Medulla oblongata (tissue), 1 donor: Measurements from ENCODE around the gene HAUS3.
A peak's percentile ranks its signal among the peaks of the same experiment; 100 is the strongest.
"Not testable (repeated sequence)": the region's sequence is repeated elsewhere in the genome, so short reads cannot be mapped to it uniquely, and the experiment has no call there.

Experiments
- DNase-seq: peaks from one replicate; pipeline ENCODE4 v3.0.0-alpha.2; 2015; ENCODE audit errors: extremely low spot score

The HAUS3 gene

GRCh38 chr4:2251795-2252529 lies 10.0 kb upstream of the HAUS3 start:
- no peak for DNase-seq

DNA sequence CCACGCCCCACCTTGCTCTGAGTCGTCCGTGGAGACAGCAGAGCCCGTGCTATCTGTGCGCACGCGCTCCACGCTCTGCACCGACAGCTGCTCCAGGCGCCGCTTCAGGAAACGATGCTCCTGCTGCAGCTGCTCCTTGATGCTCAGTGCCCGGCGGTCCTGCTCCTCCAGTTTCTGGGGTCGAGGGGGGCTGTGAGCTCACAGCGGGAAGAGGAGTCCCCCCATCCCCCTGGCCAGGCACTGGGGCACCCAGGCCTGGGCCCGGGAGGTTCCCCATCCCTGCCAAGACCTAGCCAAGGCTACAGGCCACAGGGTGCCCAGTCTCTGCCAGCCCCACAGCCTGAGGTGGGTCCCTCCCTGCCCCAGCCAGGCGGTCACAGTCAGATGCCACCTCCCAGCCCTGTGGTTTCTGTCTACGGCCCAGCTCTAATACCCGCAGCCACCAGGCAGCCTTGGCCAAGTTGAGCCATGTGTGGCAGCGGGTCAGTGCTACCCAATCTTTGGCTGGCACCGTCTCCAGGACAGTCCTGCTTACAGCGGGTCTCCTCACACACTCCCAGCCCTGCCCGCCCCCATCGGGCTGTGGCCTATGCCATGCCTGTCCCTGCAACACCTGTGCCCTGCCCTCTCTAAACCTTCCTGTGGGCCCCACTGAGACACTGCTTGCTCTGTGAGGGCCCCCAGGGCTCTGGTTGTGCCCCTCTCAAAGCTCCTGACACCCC lies 9.3 kb upstream of the HAUS3 start:
- DNase-seq, result no peak

DNA sequence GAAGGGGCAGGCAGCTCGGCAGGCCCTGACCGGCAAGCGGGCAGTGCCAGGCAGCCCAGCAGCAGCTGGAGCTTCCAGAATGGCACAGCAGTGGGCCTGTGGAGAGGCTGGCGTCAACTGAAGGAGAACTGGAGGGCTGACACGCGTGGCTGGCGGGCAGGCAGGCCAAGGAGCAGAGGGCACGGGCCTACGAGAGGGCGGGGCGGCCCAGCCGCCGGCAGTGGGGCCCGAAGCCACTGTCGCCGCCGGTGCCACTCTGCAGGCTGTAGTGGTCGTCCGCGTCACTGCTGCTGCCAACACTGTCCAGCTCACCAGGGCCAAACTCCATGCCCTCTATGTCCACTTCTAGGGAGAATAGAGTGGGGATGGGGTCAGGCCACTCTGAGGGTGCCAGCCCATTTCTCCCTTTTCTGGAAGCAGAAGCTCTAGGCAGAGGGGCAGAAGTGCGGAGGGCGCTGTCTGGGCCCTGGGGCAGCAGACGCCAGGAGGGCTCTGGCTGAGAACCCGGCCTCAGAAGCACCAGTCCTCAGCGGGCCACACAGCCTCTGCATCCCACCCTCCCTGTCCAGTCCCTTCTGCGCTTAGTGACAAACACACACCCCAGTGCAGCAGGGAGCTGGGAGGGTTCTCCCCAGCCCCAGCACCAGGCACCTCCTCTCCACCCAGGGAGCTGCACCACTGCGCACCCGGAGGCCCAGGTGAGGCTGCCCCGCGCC lies 8.6 kb upstream of the HAUS3 start:
- DNase-seq, result no peak

DNA sequence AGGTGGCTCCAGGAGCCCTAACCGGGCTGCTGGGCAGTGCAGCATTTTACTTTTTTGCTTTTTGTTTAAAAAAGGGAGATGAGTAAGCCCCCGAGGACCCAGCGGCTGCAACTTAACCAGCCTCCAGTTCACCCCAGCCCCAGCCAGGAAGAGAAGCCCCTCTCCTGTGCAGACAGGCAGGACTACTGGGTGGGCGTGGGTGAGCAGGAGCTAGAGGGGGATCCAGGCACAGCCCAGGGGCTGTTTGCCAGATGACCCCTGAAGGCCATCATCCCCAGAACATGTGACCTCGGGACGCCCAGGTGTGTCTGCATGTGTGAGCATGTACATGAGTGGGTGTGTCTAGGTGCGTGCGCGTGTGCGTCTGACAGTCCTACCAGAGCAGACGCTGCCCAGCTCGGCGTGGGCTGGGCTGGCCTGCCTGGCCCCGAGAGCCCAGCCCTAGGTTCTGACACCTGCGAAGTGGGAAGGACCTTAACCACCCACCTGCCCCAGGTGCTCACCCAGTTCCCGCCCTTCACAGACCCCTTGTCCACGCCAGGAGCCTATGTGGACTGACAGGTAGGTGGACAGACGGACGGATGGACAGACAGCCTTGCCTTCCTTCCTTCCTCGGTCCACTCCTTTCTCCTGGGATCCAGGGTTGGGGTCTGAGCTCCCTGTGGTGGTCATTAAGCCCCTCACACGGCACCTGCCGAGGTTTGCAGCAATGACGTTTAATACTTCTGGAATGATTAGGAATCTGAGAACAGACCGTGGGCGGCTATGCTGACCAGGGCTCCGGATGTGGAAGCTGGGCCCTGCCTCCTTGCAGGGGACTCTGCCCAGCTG lies 7.8 kb upstream of the HAUS3 start:
- no peak for DNase-seq

DNA sequence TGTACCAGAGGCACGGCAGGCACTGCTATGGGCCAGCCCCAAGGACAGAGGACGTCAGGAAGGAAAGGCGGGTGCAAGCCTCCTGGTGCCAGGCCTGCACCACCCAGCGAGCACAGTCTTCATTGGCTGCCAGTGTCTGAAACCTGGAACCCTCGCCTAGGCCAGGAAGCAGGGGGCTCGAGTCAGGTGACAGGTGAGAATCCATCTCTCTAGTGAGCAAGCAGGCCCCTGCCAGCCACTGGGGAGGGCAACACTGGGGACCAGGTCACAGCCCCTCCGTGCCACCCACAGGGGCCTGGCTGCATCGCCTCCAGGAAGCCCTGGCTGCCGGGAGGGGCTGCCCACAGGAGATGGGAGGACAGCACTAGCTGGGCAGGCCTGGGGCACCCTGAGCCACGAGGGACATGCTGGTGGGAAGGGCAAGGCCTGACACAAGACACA lies 6.9 kb upstream of the HAUS3 start:
- no peak for DNase-seq

DNA sequence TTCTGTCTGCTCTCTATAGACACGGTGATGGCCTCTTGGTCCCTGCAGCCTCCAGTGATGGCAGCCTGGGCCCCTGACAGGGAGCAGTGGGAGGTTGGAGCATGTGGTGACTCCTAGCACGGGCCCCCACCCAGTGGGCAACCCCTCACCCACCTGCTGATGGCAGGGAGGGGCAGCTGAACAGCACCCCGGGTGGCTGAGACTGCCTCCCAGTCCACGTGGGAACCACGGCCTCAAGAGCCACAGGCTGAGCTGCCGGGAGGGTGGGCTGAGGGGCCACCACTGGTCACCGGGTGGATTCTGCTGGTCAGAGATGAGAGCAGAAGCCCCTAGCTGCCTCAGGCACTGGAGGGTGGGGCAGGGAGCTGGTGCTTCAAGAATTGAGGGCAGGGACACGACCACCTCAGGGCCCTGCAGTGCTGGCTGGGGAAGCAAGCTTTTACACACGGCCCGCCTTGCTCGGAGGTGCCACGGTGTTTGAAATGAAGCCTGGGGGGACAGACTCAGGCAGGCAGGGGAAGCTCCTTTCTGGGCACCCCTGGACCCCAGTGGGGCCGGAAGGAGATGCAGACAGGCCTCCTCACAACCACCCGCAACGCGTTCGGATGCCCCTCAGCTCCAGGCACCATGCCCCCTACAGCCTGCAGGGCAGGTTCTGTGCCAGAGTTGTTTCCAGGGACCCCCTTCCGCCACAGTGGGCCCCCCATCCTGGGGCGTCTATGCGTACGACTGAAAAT lies 6.3 kb upstream of the HAUS3 start:
- no peak for DNase-seq

GRCh38 chr4:2247128-2248043 lies 5.5 kb upstream of the HAUS3 start:
- no peak for DNase-seq

DNA sequence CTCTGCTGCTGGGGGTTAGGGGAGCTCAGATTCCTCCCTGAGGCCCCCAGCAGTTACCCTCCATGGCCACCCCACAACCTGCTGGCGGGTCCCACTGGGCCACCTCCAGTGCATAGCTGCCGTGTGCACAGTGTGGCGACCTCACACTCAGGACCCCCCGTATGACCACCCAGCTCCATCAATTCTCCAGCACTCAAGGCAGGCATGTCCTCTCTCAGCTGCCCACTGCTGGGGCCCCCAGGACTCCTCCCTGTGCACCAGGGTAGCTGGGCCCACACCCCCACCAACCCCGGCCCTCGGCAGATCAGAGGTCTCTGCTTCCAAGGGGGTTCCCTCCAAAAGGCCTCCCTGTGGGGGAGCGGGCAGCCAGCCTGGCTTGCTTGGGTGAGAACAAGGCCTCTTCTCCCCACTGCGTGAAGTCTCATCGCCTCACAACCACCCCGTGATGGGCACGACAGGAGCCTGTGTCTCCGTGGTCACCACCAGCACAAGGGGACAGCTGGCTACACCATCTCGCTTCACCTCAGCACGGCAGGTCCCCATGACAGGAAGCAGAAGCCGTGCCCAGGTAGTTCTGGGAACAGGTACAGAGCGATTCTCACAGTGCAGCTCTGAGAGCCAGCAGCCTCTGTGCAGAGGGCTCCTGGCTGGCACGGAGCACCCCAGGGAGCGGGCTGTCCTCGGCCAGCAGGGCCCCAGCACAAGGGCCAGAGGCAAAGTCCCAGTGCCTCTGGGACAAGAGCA lies 4.6 kb upstream of the HAUS3 start:
- DNase-seq, result no peak

- DNase-seq, result no peak
Observed at GRCh38 chr4:2245787-2246275, 3.9 kb upstream of the HAUS3 start.

DNA sequence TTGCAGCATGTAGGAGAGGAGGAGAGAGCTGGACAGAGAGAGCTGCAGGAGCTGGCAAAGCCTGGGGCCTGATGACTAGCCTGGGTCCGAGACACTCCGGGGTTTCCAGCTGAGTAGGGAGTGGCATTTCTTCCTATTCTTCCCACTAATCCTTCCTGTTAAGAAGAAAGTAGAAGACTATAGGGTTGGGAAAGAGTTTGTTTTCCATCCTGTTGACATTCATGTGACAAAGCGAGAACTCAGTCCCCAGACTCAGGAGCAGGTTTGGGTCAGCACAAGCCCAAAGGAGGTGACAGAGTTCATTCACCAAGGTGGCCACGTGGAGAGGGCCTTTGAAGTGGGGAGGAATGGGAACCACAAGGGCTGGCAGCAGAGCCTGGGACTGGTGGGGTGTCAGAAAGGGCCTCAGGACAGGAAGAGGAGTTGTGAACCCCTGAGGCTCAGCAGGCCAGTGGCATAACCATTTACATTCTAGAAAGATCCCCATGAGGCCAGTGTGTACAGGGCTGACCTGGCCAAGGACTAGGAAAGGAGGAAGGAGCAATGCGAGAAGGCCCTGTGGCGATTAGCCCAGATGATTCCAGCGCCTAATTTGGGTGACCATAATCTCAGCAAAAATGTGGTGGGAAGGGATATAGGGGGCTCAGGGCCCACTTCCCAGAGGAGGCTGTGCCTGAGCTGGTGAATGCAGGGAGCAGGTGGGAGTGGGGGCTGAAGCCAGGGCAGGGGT lies 3.3 kb upstream of the HAUS3 start:
- peak; percentile 22 for DNase-seq

- peak; percentile 82 for DNase-seq
Observed at GRCh38 chr4:2243681-2244380, 1.9 kb upstream of the HAUS3 start.

GRCh38 chr4:2241003-2241402 lies 918 bp downstream of the HAUS3 start:
- no peak for DNase-seq

- no peak for DNase-seq
Observed at GRCh38 chr4:2236944-2237666, 4.8 kb downstream of the HAUS3 start.

DNA sequence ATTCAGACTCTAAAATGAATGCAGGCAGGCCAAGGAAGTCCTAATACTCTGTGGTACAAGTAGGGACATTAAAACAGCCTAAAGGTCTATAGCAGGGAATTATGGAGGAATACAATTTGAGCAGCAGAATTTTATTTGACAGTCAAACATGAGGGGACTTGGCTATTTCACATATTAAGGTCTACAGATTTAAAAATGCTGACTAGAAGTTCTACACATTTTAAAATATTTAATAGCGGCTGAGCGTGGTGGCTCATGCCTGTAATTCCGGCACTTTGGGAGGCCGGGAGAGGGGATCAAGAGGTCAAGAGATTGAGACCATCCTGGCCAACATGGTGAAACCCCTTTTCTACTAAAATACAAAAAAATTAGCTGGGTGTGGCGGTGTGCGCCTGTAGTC lies 10.8 kb downstream of the HAUS3 start:
- no peak for DNase-seq

GRCh38 chr4:2226261-2226660 lies 15.7 kb downstream of the HAUS3 start:
- DNase-seq, result no peak

GRCh38 chr4:2222838-2223237 lies 19.1 kb downstream of the HAUS3 start:
- no peak for DNase-seq

GRCh38 chr4:2221378-2221777 lies 20.5 kb downstream of the HAUS3 start:
- not testable (repeated sequence) for DNase-seq
